ENCODE measurements around the gene NKAIN4.

The NKAIN4 gene

DNA sequence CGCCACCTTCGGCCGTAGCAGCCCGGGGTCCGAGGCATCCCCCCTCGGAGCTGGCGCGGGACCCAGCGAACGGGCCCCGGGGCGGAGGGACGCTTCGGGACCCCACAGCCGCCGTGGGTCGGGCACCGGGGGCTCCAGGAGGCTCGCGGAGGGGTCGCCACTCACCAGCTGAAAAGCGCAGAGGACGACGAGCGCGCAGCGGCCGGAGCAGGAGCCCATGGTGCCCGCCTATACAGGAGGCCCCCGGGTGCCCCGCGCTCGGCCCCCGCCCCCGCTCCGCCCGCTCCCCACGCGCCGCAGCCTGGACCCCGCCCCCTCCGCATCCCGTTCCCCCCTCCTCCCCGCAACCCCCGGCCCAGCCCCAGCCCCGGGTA lies at the start of gene NKAIN4:
TSS of gene NKAIN4 (minus strand) at position 232 of the 374 bp plus-strand sequence. CDS start at position 219, 13 bp downstream.
- peaks cover 64% of the 10 kb centered on the region for H3K27me3 ChIP-seq (replicated peaks; ENCODE audit: control insufficient read depth, insufficient read depth, low read length)
- DNase-seq (ENCODE audit: low read depth), result no peak
- peaks cover under 1% of the 10 kb centered on the region for H3K9me3 ChIP-seq (ENCODE audit: control insufficient read depth, low read length)
- no peak within 1 kb of the TSS for H3K9ac ChIP-seq (ENCODE audit: low read length)
- H3K4me1 ChIP-seq (ENCODE audit: control insufficient read depth, insufficient read depth, low read length), result no peaks in the 10 kb centered on the region
- H3K4me3 ChIP-seq (ENCODE audit: low read length), result no peak within 1 kb of the TSS
- H3K36me3 ChIP-seq (ENCODE audit: control insufficient read depth, insufficient read depth, low read length, severe bottlenecking), result no peaks in the 10 kb centered on the region

DNA sequence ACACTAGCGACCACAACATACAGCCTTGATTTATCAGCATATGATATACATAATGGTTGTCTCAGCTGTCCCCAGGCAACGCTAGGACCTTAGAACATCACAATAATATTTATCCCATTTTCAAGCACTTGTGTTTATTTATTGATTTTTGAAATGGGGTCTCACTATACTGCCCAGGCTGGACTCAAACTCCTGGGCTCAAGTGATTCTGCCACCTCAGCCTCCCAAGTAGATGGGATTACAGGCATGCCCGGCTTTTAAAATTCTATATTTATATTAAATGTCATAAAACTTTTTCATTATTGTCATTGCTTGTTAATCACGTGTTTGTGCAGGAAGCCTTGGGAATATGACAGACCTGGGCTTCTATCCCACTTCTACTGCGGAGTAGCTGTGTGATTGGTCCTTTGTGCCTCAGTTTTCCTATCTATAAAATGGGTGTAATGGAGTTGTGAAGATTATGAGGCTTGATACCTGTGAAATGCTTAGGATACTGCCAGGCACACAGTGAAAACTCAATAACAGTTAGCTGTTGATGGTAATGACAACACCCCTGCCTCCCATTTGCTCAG lies 48.9 kb upstream of the NKAIN4 start:
- peaks cover 55% of the 10 kb centered on the region for H3K27me3 ChIP-seq (replicated peaks; ENCODE audit: control insufficient read depth, insufficient read depth, low read length)
- no peaks in the 10 kb centered on the region for H3K4me1 ChIP-seq (ENCODE audit: control insufficient read depth, insufficient read depth, low read length)
- no peaks in the 10 kb centered on the region for H3K36me3 ChIP-seq (ENCODE audit: control insufficient read depth, insufficient read depth, low read length, severe bottlenecking)
- H3K4me3 ChIP-seq (ENCODE audit: low read length), result no peak overlapping the region
- DNase-seq (ENCODE audit: low read depth), result no peak
- H3K9me3 ChIP-seq (ENCODE audit: control insufficient read depth, low read length), result peaks cover 16% of the 10 kb centered on the region
- H3K9ac ChIP-seq (ENCODE audit: low read length), result no peak overlapping the region

DNA sequence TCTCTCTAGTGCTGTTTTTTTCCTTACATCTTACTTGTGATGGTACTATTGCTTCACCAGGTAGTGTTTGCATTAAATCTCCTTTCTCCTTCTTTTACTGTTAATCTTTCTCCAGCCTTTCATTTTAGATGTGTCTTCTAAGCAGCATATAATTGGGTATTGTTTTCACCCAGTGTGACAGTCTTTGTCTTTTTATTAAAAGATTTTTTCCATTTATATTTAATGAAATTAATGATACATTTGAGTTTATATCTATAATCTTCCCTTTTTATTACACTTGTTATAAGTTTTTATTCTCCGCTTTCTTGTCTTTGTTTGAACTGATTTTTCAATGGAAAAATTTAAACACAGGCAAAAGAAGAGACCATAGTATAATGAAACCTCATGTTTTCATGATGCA lies 47.4 kb upstream of the NKAIN4 start:
- Histone ChIP-seq H3K27me3 (replicated peaks; ENCODE audit: control insufficient read depth, insufficient read depth, low read length) (peaks cover 49% of the 10 kb centered on the region), H3K9me3 (ENCODE audit: control insufficient read depth, low read length) (peaks cover 16% of the 10 kb centered on the region), H3K4me1 (ENCODE audit: control insufficient read depth, insufficient read depth, low read length) (no peaks in the 10 kb centered on the region), H3K9ac (ENCODE audit: low read length) (no peak overlapping the region), H3K4me3 (ENCODE audit: low read length) (no peak overlapping the region), H3K36me3 (ENCODE audit: control insufficient read depth, insufficient read depth, low read length, severe bottlenecking) (no peaks in the 10 kb centered on the region)
- DNase-seq (ENCODE audit: low read depth), result no peak

DNA sequence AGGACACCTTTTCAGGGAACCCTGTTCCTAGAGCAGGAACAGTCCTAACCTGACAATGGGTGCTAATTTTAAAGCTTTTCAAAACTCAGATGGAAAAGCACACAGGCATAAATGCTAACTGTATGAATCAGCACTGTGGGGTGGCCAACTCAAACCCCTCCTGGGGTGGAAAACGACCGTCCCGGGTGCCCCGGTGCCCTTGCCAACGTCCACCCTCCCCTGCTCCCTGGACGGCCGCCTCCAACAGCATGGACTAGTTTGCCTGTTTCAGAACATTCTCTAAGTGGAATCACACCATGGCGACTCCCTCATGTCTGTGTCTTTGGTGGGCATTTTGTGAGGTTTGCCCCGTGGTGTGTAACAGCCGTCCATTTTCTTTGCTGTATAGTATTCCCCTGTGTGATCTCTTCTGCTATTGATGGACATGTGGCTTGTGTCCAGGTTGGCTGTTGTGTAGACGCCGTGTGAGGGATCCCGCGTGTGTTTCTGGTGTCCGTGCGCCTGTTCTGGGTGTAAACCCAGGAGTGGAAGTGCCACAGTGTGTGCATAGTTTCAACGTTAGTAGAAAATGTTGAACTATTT lies 44.6 kb upstream of the NKAIN4 start:
- DNase-seq (ENCODE audit: low read depth), result no peak
- Histone ChIP-seq H3K9ac (ENCODE audit: low read length) (no peak overlapping the region), H3K4me3 (ENCODE audit: low read length) (no peak overlapping the region), H3K27me3 (replicated peaks; ENCODE audit: control insufficient read depth, insufficient read depth, low read length) (peaks cover 56% of the 10 kb centered on the region), H3K4me1 (ENCODE audit: control insufficient read depth, insufficient read depth, low read length) (no peaks in the 10 kb centered on the region), H3K36me3 (ENCODE audit: control insufficient read depth, insufficient read depth, low read length, severe bottlenecking) (no peaks in the 10 kb centered on the region), H3K9me3 (ENCODE audit: control insufficient read depth, low read length) (peaks cover 16% of the 10 kb centered on the region)

DNA sequence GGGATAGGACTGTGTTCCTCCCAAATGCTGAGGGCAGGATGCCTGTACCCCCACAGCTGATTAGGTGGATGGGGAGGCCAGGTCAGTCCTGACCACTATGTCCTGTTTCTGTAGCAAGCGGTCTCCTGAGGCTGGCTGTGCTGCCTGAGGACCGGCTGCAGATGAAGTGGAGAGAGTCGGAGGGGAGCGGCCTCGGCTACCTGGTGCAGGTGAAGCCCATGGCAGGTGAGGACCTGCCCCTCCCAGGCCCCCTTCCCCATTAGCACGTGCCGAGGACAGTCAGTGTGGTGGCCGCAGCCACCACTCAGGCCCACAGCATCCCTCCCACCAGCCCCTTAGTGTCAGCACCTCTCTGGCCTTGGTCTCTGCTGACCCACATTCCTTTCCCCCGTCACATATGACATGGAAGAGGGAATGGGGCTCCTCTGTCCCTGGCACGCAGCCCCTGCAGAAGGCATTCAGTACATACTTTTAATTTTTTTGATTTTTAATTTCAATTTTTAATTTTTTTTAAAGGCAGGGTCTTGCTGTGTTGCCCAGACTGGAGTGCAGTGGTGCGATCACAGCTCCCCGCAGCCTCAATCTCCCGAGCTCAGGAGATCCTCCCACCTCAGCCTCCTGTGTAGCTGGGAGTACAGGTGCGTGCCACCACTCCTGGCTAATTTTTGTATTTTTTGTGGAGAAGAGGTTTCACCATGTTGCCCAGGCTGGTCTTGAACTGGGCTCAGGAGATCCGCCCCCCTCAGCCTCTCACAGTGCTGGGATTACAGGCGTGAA lies 43.7 kb upstream of the NKAIN4 start:
- Histone ChIP-seq H3K27me3 (replicated peaks; ENCODE audit: control insufficient read depth, insufficient read depth, low read length) (peaks cover 51% of the 10 kb centered on the region), H3K9ac (ENCODE audit: low read length) (no peak overlapping the region), H3K9me3 (ENCODE audit: control insufficient read depth, low read length) (peaks cover 16% of the 10 kb centered on the region), H3K4me1 (ENCODE audit: control insufficient read depth, insufficient read depth, low read length) (no peaks in the 10 kb centered on the region), H3K4me3 (ENCODE audit: low read length) (no peak overlapping the region), H3K36me3 (ENCODE audit: control insufficient read depth, insufficient read depth, low read length, severe bottlenecking) (no peaks in the 10 kb centered on the region)
- DNase-seq (ENCODE audit: low read depth), result no peak

DNA sequence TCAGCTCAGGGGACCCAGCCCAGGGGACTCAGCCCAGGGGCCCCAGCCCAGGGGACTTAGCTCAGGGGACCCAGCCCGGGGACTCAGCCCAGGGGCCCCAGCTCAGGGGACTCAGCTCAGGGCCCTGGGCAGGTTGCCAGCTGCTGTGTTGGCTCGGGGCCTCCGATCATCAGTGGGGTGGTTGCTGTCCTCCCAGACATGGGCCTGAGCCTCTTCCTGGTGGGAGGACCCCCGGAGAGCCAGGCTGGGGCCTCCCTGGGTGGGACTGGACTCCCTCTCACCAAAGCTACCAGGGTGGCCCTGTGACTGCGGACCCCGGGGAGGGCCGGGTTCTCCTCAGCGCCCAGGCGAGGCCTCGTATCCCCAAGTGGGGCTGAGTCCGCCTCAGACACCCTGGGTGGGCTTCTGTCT lies 43.1 kb upstream of the NKAIN4 start:
- no peak overlapping the region for H3K4me3 ChIP-seq (ENCODE audit: low read length)
- no peaks in the 10 kb centered on the region for H3K4me1 ChIP-seq (ENCODE audit: control insufficient read depth, insufficient read depth, low read length)
- H3K27me3 ChIP-seq (replicated peaks; ENCODE audit: control insufficient read depth, insufficient read depth, low read length), result peaks cover 45% of the 10 kb centered on the region
- H3K9me3 ChIP-seq (ENCODE audit: control insufficient read depth, low read length), result peaks cover 16% of the 10 kb centered on the region
- DNase-seq (ENCODE audit: low read depth), result no peak
- H3K9ac ChIP-seq (ENCODE audit: low read length), result no peak overlapping the region
- no peaks in the 10 kb centered on the region for H3K36me3 ChIP-seq (ENCODE audit: control insufficient read depth, insufficient read depth, low read length, severe bottlenecking)

DNA sequence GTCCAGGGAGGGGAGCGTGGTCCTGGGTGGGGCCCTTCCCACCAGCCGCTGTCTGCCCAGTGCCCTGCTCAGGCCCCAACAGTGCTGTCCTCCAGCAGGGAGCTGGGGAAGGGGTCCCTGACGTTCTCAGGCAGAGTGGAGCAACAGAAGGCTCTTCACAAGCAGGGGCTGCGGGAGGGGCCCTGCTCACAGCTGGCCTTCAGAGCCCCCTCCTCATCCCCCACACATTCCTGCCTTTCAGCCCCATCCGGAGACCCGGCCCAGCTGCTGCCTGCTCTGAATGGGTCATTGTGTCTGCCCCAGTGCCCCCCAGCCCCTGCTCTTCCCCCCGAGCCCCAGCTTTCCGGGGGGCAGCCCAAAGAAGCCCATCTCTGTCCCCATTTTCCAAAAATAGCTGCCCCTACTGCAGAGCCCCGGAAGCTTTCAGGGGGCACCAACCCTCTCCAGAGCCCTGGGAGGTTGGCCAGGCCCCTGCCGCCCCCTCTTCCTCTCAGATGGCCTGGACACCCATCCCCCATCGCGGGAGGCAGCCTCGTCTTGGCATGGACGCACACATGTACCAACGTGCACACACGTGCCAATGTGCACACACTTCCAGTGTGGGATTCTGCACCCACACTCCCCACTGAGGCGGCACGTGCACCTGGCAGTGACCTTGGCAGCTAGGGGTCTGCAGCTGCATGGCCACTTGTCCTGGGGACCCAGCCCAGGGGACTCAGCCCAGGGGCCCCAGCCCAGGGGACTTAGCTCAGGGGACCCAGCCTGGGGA lies 42.5 kb upstream of the NKAIN4 start:
- Histone ChIP-seq H3K27me3 (replicated peaks; ENCODE audit: control insufficient read depth, insufficient read depth, low read length) (peaks cover 45% of the 10 kb centered on the region), H3K9ac (ENCODE audit: low read length) (no peak overlapping the region), H3K36me3 (ENCODE audit: control insufficient read depth, insufficient read depth, low read length, severe bottlenecking) (no peaks in the 10 kb centered on the region), H3K4me1 (ENCODE audit: control insufficient read depth, insufficient read depth, low read length) (no peaks in the 10 kb centered on the region), H3K9me3 (ENCODE audit: control insufficient read depth, low read length) (peaks cover 11% of the 10 kb centered on the region), H3K4me3 (ENCODE audit: low read length) (no peak overlapping the region)
- no peak for DNase-seq (ENCODE audit: low read depth)

DNA sequence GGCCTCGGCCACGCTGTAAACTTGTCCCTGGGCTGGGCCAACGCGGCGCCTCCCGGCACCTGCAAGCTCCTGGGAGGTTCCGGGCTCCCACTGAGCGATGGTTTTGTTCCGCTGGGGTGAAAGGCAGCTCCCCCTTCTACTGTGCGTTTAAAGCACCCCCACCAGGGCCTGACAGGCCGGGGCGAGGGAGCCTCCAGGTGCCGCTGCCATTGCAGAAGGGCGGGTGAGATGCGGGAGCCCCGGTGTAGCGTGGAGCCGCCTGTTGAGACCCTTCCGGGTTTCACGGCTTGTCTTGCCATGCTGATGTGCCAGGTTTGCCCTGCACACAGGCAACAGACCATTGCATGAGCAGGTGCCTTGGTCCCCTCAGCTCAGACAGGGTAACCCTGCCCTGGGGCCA lies 41.6 kb upstream of the NKAIN4 start:
- peaks cover 45% of the 10 kb centered on the region for H3K27me3 ChIP-seq (replicated peaks; ENCODE audit: control insufficient read depth, insufficient read depth, low read length)
- H3K36me3 ChIP-seq (ENCODE audit: control insufficient read depth, insufficient read depth, low read length, severe bottlenecking), result no peaks in the 10 kb centered on the region
- no peak overlapping the region for H3K4me3 ChIP-seq (ENCODE audit: low read length)
- peaks cover 5% of the 10 kb centered on the region for H3K9me3 ChIP-seq (ENCODE audit: control insufficient read depth, low read length)
- no peak for DNase-seq (ENCODE audit: low read depth)
- peaks cover 2% of the 10 kb centered on the region for H3K4me1 ChIP-seq (ENCODE audit: control insufficient read depth, insufficient read depth, low read length)
- no peak overlapping the region for H3K9ac ChIP-seq (ENCODE audit: low read length)

DNA sequence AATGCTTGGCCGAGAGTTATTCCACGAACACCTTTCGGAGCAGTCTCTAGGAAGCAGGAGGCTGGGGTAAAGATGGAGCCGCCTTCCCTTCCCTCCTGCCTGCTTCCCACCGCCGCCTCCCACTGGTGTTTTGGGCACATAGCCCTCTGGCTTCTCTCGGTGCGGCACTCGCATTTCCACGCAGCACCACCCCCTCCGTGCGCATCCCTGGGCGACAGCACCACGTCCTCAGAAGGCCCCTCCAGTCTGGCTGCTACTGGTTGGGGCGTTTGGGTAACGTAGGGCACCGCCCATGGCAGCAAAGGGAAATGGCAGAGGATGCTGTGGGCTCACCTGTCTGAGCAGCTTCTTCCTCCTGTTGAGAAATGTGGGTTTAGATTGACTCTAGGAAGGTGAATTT lies 41.2 kb upstream of the NKAIN4 start:
- H3K4me1 ChIP-seq (ENCODE audit: control insufficient read depth, insufficient read depth, low read length), result peaks cover 6% of the 10 kb centered on the region
- peaks cover 2% of the 10 kb centered on the region for H3K9me3 ChIP-seq (ENCODE audit: control insufficient read depth, low read length)
- no peak for DNase-seq (ENCODE audit: low read depth)
- H3K4me3 ChIP-seq (ENCODE audit: low read length), result no peak overlapping the region
- H3K9ac ChIP-seq (ENCODE audit: low read length), result no peak overlapping the region
- H3K27me3 ChIP-seq (replicated peaks; ENCODE audit: control insufficient read depth, insufficient read depth, low read length), result peaks cover 43% of the 10 kb centered on the region
- H3K36me3 ChIP-seq (ENCODE audit: control insufficient read depth, insufficient read depth, low read length, severe bottlenecking), result no peaks in the 10 kb centered on the region

DNA sequence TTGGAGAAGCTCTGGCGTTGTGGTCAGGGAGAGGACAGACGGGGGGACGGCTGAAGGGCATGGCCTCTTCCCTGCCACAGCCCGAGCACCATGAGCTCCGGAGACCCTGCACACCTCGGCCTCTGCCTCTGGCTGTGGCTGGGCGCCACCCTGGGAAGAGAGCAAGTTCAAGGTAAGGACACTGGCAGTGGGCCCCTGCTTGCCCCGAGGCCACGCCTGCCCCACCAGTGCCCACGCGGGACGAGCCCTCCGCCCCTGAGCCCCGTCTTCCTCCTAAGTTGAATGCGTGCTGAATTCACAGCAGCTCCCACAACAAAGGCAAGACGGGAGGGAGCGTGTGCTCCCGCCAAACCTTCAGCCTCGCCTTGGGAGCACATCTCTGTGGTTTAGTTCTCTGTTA lies 40.8 kb upstream of the NKAIN4 start:
- H3K36me3 ChIP-seq (ENCODE audit: control insufficient read depth, insufficient read depth, low read length, severe bottlenecking), result no peaks in the 10 kb centered on the region

DNA sequence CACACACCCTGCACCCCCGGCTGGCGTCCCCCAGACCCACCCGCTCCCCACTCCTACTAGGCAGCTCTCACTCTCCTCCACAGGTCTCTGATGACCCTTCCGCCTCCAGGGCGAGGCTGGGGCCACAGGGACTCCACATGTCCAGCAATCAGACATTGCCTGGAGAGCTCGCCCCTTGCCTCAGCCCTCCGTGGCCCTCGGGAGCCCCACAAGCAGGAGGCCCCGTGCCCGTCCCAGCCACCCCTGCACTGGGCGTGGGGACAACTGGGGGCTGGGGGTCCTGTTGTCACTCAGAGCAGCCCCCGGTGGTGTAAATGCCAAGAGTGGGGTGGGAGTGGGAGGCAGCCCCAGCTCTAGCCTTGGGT lies 40.3 kb upstream of the NKAIN4 start:
- Histone ChIP-seq H3K36me3 (ENCODE audit: control insufficient read depth, insufficient read depth, low read length, severe bottlenecking) (no peaks in the 10 kb centered on the region), H3K27me3 (replicated peaks; ENCODE audit: control insufficient read depth, insufficient read depth, low read length) (peaks cover 35% of the 10 kb centered on the region), H3K4me3 (ENCODE audit: low read length) (no peak overlapping the region), H3K9me3 (ENCODE audit: control insufficient read depth, low read length) (no peaks in the 10 kb centered on the region), H3K9ac (ENCODE audit: low read length) (no peak overlapping the region), H3K4me1 (ENCODE audit: control insufficient read depth, insufficient read depth, low read length) (peaks cover 8% of the 10 kb centered on the region)
- DNase-seq (ENCODE audit: low read depth), result no peak

More for the DNA sequence above, 40.8 kb upstream of the NKAIN4 start:
- Histone ChIP-seq H3K4me1 (ENCODE audit: control insufficient read depth, insufficient read depth, low read length) (peaks cover 8% of the 10 kb centered on the region), H3K9ac (ENCODE audit: low read length) (no peak overlapping the region), H3K4me3 (ENCODE audit: low read length) (no peak overlapping the region), H3K27me3 (replicated peaks; ENCODE audit: control insufficient read depth, insufficient read depth, low read length) (peaks cover 39% of the 10 kb centered on the region), H3K9me3 (ENCODE audit: control insufficient read depth, low read length) (no peaks in the 10 kb centered on the region)
- no peak for DNase-seq (ENCODE audit: low read depth)
